Dedifferentiated amniotic fluid mesenchymal stem cell (primary cell): Measurements from ENCODE around the gene CES5A.
"Not testable (repeated sequence)": the region's sequence is repeated elsewhere in the genome, so short reads cannot be mapped to it uniquely, and the experiment has no call there.

Experiments used
- DNase-seq: peaks from one replicate; pipeline ENCODE4 v3.0.0-alpha.2; 2016; ENCODE audit errors: extremely low spot score

Gene CES5A

DNA sequence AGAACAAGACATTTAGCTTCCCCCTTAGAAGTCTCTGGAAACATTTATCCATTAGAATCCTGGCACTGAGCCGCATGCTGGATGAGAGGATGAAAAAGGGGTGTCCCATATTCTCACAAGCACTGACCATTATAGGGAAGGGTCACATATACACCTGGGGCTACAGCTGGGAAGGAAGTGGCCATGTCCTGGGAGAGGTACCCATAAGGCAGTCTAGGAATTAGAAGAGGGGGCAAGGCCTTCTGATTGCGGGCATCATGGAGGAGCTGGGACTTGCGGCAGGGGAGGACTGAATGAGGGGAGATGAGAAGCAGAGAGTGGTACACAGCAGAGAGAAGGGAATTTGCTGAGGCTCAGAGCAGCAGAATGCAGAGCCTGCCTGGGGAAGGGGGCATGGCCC lies 45.9 kb downstream of the CES5A start:
- not testable (repeated sequence) for DNase-seq

DNA sequence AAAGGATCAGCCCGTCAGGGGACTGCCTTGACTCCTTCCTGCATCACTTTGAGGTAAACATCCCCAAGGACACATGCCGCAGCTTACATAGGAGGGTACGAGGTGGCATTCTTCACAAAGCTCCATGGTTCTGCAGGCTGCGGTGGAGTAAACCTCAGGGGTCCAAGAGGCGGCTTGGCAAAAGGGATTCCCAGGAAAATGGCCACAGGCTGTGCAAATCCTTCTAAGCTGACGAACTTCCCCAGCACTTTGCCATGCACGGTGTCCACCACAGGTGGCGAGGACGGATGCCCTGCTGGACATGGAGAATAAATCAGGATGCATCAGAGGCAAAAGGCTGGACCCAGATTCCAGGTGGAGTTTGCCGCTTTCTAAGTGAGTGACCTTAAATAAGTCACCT lies 46.5 kb downstream of the CES5A start:
- DNase-seq = no peak

DNA sequence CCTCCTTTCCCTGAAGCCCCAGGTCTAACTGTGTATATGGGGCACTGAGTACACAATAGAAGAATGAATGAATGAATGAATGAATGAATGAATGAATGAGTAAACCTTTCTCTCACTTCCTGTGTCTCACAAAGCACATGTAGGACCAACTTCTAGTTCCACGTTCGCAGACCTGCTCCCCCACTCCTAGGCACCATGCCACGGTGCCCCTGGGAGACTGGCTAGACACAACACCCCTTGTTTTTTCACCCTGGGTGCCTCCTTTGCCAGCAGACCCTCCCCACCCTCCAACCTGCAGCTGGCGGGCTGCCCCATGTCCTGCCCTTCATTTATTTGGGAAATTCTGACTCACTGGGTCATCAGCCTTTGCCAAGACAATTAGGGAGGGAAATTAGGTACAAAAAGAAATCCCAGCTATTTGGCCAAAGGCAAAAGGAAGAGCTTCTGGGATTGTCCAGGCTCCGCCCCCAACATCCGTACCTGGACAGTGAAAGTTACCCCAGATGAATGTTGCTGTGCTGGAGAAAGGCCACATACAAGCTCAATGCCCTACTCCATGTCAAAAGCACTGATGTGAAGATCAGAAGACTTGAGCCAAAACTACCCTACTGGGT lies 50.0 kb downstream of the CES5A start:
- no peak for DNase-seq

DNA sequence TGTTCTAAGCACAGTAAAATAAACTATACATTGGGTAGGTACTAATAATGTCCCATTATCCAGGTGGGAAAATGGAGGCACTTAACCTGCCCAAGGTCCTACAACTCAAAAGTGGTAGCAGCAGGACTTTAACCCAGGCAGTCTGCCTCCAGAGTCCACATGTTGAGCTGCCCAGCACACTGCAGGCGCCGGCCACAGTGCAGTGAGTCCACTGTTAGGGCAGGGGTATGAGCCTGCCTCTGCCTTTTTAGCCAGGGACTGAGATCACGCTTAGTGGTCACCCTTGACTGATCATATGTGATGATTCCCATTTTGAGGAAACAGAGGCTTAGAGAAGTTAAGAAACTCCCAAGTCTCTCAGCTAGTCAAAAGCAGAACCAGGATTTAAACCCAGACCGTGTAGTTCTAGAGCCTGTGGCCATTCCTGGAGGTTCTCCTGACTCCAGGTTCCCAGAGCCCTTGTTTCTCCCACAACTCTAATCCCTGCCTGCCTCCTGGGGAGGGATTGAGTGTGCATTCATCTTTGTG lies 50.6 kb downstream of the CES5A start:
- no peak for DNase-seq

DNA sequence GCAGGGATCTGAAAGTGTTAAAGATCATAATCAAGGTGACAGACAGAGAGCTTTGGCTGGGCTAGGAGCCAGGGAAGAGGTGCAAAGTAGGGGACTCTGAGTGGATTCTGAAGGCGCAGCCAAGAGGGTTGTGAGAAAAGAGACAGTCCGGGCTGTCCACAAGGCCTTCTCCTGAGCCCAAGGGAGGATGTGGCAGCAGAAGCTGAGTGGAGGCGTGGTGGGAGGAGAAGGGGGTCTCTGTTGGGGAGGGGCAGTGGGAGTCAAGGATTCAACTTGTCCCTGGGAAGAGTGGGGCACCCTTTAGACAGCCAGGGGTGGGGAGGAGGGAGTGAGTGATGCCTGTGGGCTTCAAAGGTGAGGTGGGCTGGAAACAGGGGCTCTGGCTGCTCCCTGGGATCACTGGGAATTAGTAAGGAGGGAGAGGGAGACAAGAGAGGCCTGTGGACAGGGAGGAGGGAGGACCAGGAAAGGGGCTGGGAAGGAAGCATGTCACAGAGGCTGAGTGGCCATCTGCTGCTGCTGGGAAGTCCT lies 52.8 kb downstream of the CES5A start:
- no peak for DNase-seq

DNA sequence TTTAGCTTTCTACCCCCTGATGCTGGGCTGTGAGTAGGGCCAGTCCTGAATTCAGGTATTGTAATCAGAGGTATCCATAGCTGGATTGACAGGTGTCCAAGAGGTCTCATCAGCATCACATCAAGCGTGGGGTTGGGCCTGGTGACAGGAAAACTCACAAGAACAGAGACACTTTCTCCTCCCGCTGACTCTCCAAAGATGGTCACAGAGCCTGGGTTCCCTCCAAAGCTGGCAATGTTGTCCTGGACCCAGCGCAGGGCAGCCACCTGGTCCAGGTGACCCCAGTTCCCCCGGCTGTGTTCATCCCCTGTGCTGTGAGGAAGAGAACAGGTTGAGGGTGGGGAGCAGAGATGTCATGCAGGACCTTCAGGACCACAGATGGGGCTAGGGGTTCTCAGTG lies 54.0 kb downstream of the CES5A start:
- DNase-seq = no peak

DNA sequence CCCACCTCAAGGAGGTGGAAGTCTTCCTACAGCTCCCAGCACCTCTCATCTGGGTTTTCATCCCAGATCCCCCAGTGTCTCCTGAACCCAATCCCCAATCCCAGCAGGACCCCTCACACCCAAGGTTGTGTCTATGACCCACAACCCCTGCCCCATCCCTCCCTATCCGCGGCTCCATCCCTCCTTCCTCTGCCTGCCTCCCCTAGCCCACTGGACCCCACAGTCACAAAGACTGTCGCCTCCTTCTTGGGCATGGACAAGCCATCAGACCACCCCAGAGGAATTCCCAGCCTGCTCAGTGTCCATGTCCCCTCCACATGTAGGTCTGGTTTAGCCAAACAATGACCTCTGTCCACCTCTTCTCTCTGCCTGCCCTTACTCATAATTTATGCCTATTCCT lies 54.6 kb downstream of the CES5A start:
- no peak for DNase-seq

DNA sequence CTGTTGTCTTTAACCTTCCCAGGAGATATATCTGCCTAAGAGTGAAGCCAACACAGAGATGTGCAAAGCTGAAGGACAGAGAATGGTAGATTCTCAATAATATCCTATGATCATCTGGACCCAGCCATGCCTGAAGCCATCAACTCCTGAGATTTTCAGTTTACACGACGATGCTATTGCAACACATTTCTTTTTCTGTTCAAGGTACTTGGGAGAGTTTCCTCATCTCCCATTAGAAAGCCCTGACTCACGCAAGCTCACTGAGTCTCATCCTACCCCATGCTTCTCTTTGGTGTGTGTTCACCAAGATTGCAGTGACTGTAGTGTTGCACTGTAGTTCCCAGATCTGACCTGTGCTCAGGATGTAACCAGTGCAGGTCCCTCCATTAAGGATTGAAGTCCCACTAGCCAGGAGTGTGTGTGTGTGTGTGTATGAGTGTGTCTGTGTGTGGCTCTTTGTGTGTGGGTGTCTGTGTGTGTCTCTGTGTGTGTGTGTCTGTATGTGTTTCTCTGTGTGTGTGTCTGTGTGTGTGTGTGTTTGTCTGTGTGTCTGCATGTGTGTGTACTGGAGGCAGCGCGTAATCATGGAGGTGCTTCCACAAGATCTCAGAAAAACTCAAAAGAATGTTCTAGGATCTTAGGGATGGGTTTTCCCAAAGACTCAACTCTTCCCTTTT lies 57.8 kb downstream of the CES5A start:
- DNase-seq = no peak

DNA sequence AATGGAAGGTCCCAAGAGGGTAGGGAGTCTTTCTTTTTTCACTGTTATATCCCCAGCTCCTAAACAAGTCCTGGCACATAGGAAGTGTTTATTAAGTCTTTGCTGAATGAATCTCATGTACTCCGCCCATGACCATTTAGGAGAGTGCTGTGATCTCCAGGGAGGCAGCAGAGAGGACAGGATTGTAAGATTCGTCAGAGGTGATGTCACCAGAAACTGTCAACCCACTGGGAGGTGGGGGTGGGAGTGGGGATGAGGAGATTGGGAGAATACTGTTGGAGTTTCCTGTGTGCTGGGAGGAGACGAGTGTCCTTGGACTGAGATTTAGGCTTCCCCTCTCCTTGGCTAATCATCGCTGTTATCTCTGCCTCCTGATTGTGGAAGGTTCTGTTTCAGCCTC lies 59.0 kb downstream of the CES5A start:
- DNase-seq = not testable (repeated sequence)

DNA sequence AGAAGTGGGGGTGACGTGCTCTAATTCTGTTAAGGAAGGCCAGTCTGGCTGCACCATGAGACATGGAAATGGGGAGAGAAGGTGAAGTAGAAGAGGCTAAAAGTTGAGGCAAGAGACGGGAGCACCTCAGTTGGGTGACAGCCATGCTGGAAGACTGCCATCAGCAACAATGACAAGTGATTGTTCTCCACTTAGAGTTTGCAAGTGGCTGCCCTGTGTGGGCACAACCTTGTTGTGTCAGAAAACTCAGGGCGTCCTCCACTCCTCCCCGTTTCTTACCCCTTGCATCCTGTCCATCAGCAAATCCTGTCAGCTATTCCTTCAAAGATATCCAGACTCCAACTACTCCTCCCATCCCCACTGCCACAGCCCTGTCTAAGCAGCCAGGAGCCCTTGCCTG lies 59.9 kb downstream of the CES5A start:
- no peak for DNase-seq

DNA sequence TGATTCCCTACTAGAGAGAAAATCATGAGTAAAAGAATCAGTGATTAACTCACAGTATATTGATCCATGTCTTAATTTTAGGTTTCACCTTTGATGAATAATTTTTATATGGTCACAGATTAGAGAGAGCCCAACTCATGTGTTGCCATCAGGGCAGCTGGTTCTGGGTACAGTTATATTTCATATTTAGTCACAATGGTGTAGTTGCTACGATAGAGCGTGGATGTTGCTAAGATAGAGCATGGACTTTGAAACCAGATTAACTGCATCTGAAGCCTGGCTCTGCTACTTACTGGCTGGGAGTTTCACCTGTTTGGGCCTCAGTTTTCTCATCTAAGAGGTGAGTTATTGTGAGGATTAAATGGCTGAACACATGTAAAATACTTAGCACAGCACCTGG lies 61.0 kb downstream of the CES5A start:
- not testable (repeated sequence) for DNase-seq

DNA sequence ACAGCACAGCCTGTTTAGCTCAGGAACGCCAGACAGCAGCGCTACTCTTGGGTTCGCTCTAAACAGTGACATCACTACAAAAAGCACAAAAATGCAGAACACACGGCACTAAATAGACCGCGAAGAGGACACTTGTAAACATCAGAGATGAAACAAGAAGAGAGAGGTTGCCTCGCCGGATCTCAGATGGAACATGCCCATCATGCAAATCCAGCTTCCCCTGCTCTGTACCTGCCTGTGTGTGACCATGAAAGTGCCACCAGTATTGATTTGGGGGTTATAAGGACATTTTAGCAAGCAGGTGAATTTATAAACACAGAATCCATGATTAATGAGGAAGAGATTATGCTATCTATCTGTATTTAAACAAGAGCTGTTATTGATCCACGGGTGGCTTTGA lies 61.4 kb downstream of the CES5A start:
- DNase-seq = not testable (repeated sequence)

DNA sequence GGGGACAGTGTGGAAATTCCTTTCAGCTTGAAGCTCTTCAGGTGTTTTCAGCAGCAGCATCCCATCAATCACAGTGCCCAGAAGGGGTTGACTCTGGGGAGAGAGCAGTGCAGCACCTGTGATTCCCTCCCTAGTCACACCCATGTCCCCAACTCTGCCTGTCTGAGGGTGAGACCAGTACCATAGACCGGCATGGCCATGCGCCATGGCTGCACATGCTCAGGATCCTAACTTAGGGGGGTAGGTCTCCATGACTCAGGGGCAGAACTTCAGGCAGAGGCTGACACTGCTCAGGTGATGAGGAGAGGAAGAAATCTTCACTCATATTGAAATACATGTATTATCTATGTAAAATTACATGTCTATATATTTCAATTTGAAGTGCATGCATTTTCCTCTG lies 62.2 kb downstream of the CES5A start:
- no peak for DNase-seq

DNA sequence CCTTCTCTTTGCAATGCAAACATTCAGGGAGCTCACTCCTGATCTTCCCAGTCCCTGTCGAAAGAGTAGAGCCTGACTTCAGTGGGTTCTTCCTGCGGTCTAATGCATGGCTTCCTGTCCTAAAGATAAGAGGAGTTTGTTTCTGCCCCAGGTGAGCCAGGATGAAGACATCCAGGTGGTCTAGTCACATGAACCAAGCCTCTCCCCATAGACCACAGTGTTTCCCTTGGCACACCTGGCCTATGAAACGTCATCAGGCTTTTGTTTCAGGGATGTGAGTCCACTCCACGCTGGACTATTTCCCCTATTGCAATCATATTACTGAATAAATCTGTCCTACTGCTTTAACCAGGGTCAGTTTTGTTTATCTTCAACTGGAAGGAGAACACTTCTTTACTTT lies 63.4 kb downstream of the CES5A start:
- DNase-seq = no peak

DNA sequence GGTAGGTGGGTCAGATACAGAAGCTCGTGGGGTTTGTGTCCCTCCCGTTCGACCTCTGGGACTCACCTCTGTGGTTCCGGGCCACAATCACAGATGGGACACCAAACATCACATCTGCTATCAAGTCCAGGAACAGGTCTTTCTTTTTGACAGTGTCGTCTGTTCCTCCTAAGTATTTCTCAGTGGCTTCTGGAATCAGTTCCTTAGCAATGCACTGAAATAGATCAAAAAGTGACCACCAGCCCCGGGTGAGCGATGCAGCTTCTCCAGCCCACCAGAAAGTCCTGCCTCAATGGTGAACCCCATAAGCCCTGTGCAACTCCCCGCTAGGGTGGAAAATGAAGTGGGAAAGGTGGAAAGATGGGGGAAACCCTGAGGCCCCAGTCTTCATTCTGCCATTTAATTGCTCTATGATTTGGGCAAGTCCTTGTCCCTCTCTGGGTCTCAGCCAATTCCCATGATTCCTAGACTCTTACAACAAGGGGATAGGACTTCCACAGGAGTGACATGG lies 64.7 kb downstream of the CES5A start:
- no peak for DNase-seq

DNA sequence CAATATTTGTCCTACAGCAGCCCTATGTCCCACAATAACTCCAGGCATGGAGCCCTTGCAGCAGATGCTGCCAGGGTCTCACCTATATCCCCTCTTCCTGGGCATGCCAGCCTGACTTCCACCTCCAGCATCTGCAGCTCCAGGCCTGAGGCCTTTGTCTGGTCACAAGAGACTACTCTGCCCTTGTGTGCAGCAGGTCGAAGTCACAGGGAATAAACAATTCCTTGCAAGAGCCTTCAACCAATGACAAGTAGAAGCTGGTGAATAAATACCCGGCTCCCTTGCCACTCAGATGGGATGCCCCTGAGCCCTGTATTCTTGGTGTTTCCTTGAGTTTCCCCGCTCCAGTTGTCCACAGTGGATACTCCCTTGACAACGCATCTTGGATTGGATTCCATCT lies 65.3 kb downstream of the CES5A start:
- no peak for DNase-seq

DNA sequence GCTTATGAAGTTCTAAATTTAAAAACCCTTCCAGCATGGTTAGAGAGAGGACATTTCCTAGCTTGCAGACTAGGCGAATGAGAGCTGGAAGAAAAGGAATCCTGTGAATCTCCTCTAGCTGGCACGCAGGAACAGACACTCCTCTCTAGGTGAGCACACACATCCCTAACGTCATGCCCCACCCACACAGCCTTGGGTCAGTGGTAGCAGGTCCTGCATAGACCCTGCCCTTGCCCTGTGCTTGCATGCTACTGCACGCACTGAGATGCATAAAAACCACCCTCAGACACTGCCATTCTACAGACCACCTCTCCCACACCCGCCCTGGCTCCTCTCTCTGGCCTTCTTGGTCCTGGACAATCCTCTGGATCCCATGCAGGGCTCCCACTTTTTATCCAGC lies 65.8 kb downstream of the CES5A start:
- DNase-seq = no peak

DNA sequence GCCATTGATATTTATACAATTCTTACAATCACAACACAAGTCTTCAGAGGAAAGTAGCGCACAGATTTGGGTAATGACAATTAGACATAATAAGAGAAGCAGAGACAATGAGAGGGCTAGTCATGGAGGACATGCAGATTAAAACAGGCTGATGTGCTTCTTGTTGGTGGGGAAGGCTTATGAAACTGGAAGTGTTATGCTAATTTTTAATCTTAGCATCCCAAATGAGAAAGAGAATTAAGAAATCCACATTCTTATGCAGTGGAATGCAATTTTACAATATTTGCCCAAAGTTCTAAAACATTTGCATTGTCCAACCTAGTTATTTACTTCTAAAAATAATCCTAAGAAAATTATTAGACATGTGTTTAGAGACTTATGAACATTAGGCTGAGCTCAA lies 66.9 kb downstream of the CES5A start:
- DNase-seq = not testable (repeated sequence)

DNA sequence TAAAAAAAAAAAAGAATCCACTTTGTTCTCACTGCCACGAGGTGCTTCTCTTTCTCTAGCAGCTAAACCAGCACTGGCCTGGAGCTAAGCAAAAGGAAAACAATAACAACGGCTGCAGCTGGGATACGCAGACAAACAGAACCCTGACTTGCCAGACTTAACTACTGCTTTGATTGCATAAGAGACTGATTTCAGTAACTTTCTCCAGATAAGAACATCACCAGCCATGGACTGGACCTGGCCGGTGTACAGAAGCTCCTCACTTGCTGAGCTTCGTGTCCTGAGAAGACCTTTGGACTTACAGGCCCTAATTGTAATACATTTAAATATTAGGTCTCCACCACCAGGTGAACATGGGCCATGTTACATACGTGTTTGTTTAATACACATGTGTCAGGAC lies 70.1 kb downstream of the CES5A start:
- DNase-seq = not testable (repeated sequence)

DNA sequence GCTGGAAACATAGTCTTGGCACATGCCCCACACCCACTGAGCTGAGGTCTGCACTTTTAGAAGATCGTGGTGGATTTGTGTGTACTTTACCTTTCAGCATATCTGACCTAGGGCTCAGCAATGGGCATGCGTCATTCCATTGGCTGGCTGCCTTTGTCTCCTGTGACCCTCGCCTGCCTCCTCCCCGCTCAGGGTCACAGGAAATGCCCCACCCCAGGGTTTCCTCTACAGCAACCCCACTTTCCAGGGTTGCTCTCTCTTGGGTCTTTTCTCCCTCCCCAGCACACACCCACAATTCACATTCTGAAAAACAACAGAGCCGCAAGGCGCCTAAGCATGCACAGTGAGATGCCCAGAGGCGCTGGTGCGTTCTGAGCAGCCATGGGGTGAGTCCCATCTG lies 71.5 kb downstream of the CES5A start:
- not testable (repeated sequence) for DNase-seq
